H9 (cell line): ENCODE measurements around the gene CPT1C. TPM values are rescaled to one million over a fixed set of nuclear protein-coding genes. Genes with fewer than 3 reads are reported as not detected.

Experiments
- DNase-seq: peaks from one replicate; pipeline ENCODE4 v3.0.0-alpha.2; 2017
- H2AFZ ChIP-seq: one replicate; pipeline ENCODE4 v1.6.1; 2013; ENCODE audit warnings: mild to moderate bottlenecking, low read length, control low read depth, moderate library complexity
- H2AK5ac ChIP-seq: 2 replicates; pipeline ENCODE4 v1.6.1; 2013; ENCODE audit warnings: low read length, control low read depth, mixed read lengths; ENCODE audit not compliant: insufficient read length
- H2BK120ac ChIP-seq: one replicate; pipeline ENCODE4 v1.6.1; 2013; ENCODE audit warnings: low read depth, mild to moderate bottlenecking, low read length, control low read depth, inconsistent platforms; ENCODE audit not compliant: poor library complexity, severe bottlenecking
- H2BK12ac ChIP-seq: 2 replicates; pipeline ENCODE4 v1.6.1; 2013; ENCODE audit warnings: low read length, control low read depth, mixed read lengths, low read depth; ENCODE audit not compliant: insufficient read length
- H2BK15ac ChIP-seq: 2 replicates; pipeline ENCODE4 v1.6.1; 2013; ENCODE audit warnings: low read depth, low read length, control low read depth
- H2BK20ac ChIP-seq: one replicate; pipeline ENCODE4 v1.6.1; 2013; ENCODE audit warnings: low read depth, mild to moderate bottlenecking, low read length, control low read depth, inconsistent platforms; ENCODE audit not compliant: poor library complexity, severe bottlenecking
- H2BK5ac ChIP-seq: 2 replicates; pipeline ENCODE4 v1.6.1; 2013; ENCODE audit warnings: low read length, control low read depth, mixed read lengths; ENCODE audit not compliant: insufficient read length
- H3K14ac ChIP-seq: 2 replicates; pipeline ENCODE4 v1.6.1; 2013; ENCODE audit warnings: low read length, control low read depth; ENCODE audit not compliant: insufficient read depth
- H3K18ac ChIP-seq: 2 replicates; pipeline ENCODE4 v1.6.1; 2013; ENCODE audit warnings: low read depth, mild to moderate bottlenecking, mixed read lengths, low read length, control low read depth; ENCODE audit not compliant: insufficient read length
- H3K23ac ChIP-seq: 2 replicates; pipeline ENCODE4 v1.6.1; 2013; ENCODE audit warnings: low read length, control low read depth, mixed read lengths, low read depth; ENCODE audit not compliant: insufficient read length
- H3K23me2 ChIP-seq: 2 replicates; pipeline ENCODE4 v1.6.1; 2013; ENCODE audit warnings: low read depth, mild to moderate bottlenecking, mixed read lengths, low read length, control low read depth; ENCODE audit not compliant: insufficient read length, poor library complexity, severe bottlenecking
- H3K27ac ChIP-seq: 2 replicates; pipeline ENCODE4 v1.5.1; 2013; ENCODE audit warnings: low read length, control low read depth, mixed read lengths, low read depth; ENCODE audit not compliant: insufficient read length
- H3K27me3 ChIP-seq: 2 replicates; pipeline ENCODE4 v1.6.1; 2013; ENCODE audit warnings: low read length, control low read depth, inconsistent platforms; ENCODE audit not compliant: insufficient read depth
- H3K4ac ChIP-seq: 2 replicates; pipeline ENCODE4 v1.6.1; 2013; ENCODE audit warnings: low read depth, mild to moderate bottlenecking, control low read depth, inconsistent platforms, low read length, moderate library complexity
- H3K4me1 ChIP-seq: 2 replicates; pipeline ENCODE4 v1.6.1; 2013; ENCODE audit warnings: low read length, control low read depth, inconsistent platforms; ENCODE audit not compliant: insufficient read depth
- H3K4me2 ChIP-seq: 2 replicates; pipeline ENCODE4 v1.6.1; 2013; ENCODE audit warnings: low read length, control low read depth, mixed read lengths; ENCODE audit not compliant: insufficient read length, insufficient read depth
- H3K56ac ChIP-seq: 2 replicates; pipeline ENCODE4 v1.6.1; 2013; ENCODE audit warnings: low read depth, mild to moderate bottlenecking, mixed read lengths, low read length, control low read depth; ENCODE audit not compliant: insufficient read length
- H3K79me1 ChIP-seq: 2 replicates; pipeline ENCODE4 v1.6.1; 2013; ENCODE audit warnings: low read depth, mild to moderate bottlenecking, moderate library complexity, low read length, control low read depth, inconsistent platforms; ENCODE audit not compliant: insufficient read depth, poor library complexity, severe bottlenecking
- H3K79me2 ChIP-seq: 2 replicates; pipeline ENCODE4 v1.6.1; 2013; ENCODE audit warnings: low read length, control low read depth, inconsistent platforms; ENCODE audit not compliant: insufficient read depth
- H3K9ac ChIP-seq: 2 replicates; pipeline ENCODE4 v1.6.1; 2013; ENCODE audit warnings: low read length, control low read depth, mixed read lengths; ENCODE audit not compliant: insufficient read length; ENCODE audit errors: extremely low read depth
- H3K9me3 ChIP-seq: one replicate; pipeline ENCODE4 v1.6.1; 2013; ENCODE audit warnings: low read depth, low read length, inconsistent platforms; ENCODE audit not compliant: control insufficient read depth
- H3T11ph ChIP-seq: one replicate; pipeline ENCODE4 v1.6.1; 2013; ENCODE audit warnings: mild to moderate bottlenecking, low read length, control low read depth, inconsistent platforms
- H4K20me1 ChIP-seq: one replicate; pipeline ENCODE4 v1.6.1; 2013; ENCODE audit not compliant: control insufficient read depth, insufficient read length, insufficient read depth
- H4K5ac ChIP-seq: 2 replicates; pipeline ENCODE4 v1.6.1; 2013; ENCODE audit warnings: low read depth, mild to moderate bottlenecking, mixed read lengths, low read length, control low read depth; ENCODE audit not compliant: insufficient read length
- H4K8ac ChIP-seq: replicated peaks from 2 replicates; pipeline ENCODE4 v1.6.1; 2013; ENCODE audit warnings: low read length, control low read depth, mixed read lengths, low read depth; ENCODE audit not compliant: insufficient read length
- H4K91ac ChIP-seq: 2 replicates; pipeline ENCODE4 v1.6.1; 2013; ENCODE audit warnings: low read depth, mild to moderate bottlenecking, moderate library complexity, mixed read lengths, low read length, control low read depth; ENCODE audit not compliant: insufficient read length
- H3K27ac Mint-ChIP-seq, 3 experiments: 2 replicates in 2 of 3; 3 replicates in 1 of 3; pipeline ENCODE4 v1.8.0; 2020 to 2021; ENCODE audit warnings: mixed read lengths in 3 of 3, mild to moderate bottlenecking in 1 of 3, moderate library complexity in 1 of 3
- H3K27me3 Mint-ChIP-seq: 2 replicates; pipeline ENCODE4 v1.8.0; 2021; ENCODE audit warnings: low read depth, mild to moderate bottlenecking, moderate library complexity, mixed read lengths
- H3K36me3 Mint-ChIP-seq, 3 experiments: 2 replicates in 2 of 3; 3 replicates in 1 of 3; pipeline ENCODE4 v1.8.0; 2020 to 2021; ENCODE audit warnings: low read depth in 3 of 3, mixed read lengths in 3 of 3; ENCODE audit not compliant: insufficient read depth in 1 of 3
- H3K4me1 Mint-ChIP-seq, 2 experiments: 2 replicates each; pipeline ENCODE4 v1.8.0; 2020; ENCODE audit warnings: mixed read lengths in 2 of 2
- H3K4me3 Mint-ChIP-seq, 2 experiments: 2 replicates in 1 of 2; 3 replicates in 1 of 2; pipeline ENCODE4 v1.8.0; 2020 to 2021; ENCODE audit warnings: mild to moderate bottlenecking in 2 of 2, mixed read lengths in 2 of 2, moderate library complexity in 1 of 2
- H3K9me3 Mint-ChIP-seq, 2 experiments: 2 replicates in 1 of 2; 3 replicates in 1 of 2; pipeline ENCODE4 v1.8.0; 2020; ENCODE audit warnings: mild to moderate bottlenecking in 2 of 2, mixed read lengths in 2 of 2, moderate library complexity in 1 of 2
- CTCF ChIP-seq: fragments of 200-600 bp; sonication (generic); conservative IDR thresholded peaks from 3 replicates; pipeline ENCODE4 v1.8.0; 2021; ENCODE audit warnings: antibody characterized with exemption, mild to moderate bottlenecking
- WGBS: extraction: QIAGEN DNeasy Blood & Tissue Kit; methylation state at CpG from one replicate; pipeline ENCODE4 v1.1.7; 2013; ENCODE audit warnings: missing lambda C conversion rate, low lambda C conversion rate, mixed read lengths; ENCODE audit not compliant: insufficient read length; ENCODE audit errors: extremely low coverage; 5-methylcytosine and 5-hydroxymethylcytosine counted together
- long read RNA-seq: library from polyadenylated mRNA; unstranded; transcript quantifications from one replicate; pipeline ENCODE4 v2.0.0, GENCODE V29; 2020
- total RNA-seq: library from RNA; stranded (reverse); gene quantifications from 2 replicates; pipeline ENCODE4 v1.2.1, GENCODE V29; 2021

CPT1C gene
- 66.4 and 74.6 TPM in 2 replicates for total RNA-seq
- long read RNA-seq, transcript CPT1C-217 (20 exons, 2,767 nt), result minor isoform, 16 of 159 reads
- long read RNA-seq, transcript CPT1C-202 (19 exons, 2,783 nt), result major isoform, 30 of 159 reads
- long read RNA-seq, partial matches to known transcripts, result 37 of 159 reads
- long read RNA-seq, other reads (novel, unspliced or antisense), result 74 of 159 reads

DNA sequence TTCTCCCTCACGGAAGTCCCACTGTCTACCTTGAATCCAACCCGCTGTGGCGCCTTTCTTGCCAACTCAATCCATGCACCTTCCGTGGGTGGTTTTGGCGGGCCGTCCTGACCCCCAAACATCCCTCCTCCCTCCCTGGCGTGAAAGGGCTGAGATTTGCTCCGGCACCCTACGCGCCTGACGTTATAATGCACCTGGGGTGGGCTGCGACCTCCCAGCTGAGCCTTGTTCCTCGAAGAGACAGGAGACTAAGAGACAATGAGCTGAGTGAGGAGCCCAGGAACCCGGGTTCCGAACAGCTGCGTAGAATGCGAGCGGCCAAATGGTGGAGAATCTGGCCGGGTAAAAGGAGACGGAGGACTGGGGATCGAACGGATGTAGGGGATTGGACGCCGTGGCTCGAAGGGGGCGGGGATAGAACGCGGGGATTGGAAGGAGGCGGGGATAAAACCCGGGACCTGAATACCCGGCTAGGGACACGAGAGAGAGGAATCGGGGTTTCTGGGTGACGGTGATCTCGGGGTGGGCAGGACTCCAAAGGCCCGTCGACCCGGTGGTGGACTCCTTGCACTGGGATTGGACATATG, at the start of gene CPT1C:
TSS of gene CPT1C (plus strand) at position 461 of the 587 bp plus-strand sequence. CDS start 1,137 bp downstream, outside the sequence.
- Histone ChIP-seq H3K14ac (peak within 1 kb of the TSS; percentile 89), H2BK12ac (no peak within 1 kb of the TSS), H4K8ac (no peak within 1 kb of the TSS), H3K4ac (no peak within 1 kb of the TSS), H3K23me2 (peaks cover 19% of the 10 kb centered on the region), H3K27me3 (no peaks in the 10 kb centered on the region), H2AK5ac (no peak within 1 kb of the TSS), H4K5ac (no peak within 1 kb of the TSS), H3K79me1 (no peaks in the 10 kb centered on the region), H2AFZ (peak within 1 kb of the TSS; percentile 56), H3K9me3 (no peaks in the 10 kb centered on the region), H2BK120ac (no peak within 1 kb of the TSS), H4K20me1 (no peaks in the 10 kb centered on the region), H3K9ac (peak within 1 kb of the TSS; percentile 83), H3K79me2 (no peaks in the 10 kb centered on the region), H2BK15ac (no peak within 1 kb of the TSS), H4K91ac (no peak within 1 kb of the TSS), H2BK5ac (no peak within 1 kb of the TSS), H3K4me2 (peak within 1 kb of the TSS; percentile 98), H3K23ac (no peak within 1 kb of the TSS), H3K56ac (no peak within 1 kb of the TSS), H3K18ac (peak within 1 kb of the TSS; percentile 87), H3K4me1 (peaks cover 10% of the 10 kb centered on the region; the same call in 1 of the 2 replicates), H3K27ac (no peak within 1 kb of the TSS), H3T11ph (no peak within 1 kb of the TSS), H2BK20ac (no peak within 1 kb of the TSS)
- WGBS, result no CpG with 5 or more reads among the region's 38 CpGs
- peak within 1 kb of the TSS; percentile 83 to 98 for H3K4me3 Mint-ChIP-seq
- H3K36me3 Mint-ChIP-seq, result peaks cover 22 to 47% (median 40%) of the 10 kb centered on the region in 3 experiments; a peak in 6 of 7 replicates
- no peaks in the 10 kb centered on the region; the same call in 1 of the 2 replicates for H3K27me3 Mint-ChIP-seq
- H3K27ac Mint-ChIP-seq, result peak within 1 kb of the TSS; percentile 92 to 97 (median 97)
- H3K9me3 Mint-ChIP-seq, result peaks cover 0 to 3% of the 10 kb centered on the region in 2 experiments; a peak in 1 of 5 replicates
- no peak for TF ChIP-seq CTCF
- peaks cover 22 to 45% of the 10 kb centered on the region in 2 experiments for H3K4me1 Mint-ChIP-seq
- DNase-seq, result peak; percentile 93
